BLaER1 (cell line): ENCODE results near the gene TANGO2.

Source experiments
- H3K27ac ChIP-seq: shearing (Covaris generic); formaldehyde crosslinking; 2 replicates; pipeline ENCODE4 v1.8.1; 2022
- H3K27me3 ChIP-seq: shearing (Covaris generic); formaldehyde crosslinking; 2 replicates; pipeline ENCODE4 v1.8.1; 2022
- H3K36me3 ChIP-seq: shearing (Covaris generic); formaldehyde crosslinking; 2 replicates; pipeline ENCODE4 v1.8.1; 2022
- H3K4me1 ChIP-seq: shearing (Covaris generic); formaldehyde crosslinking; 2 replicates; pipeline ENCODE4 v1.8.1; 2022
- H3K4me2 ChIP-seq: shearing (Covaris generic); formaldehyde crosslinking; 2 replicates; pipeline ENCODE4 v1.8.1; 2022
- H3K4me3 ChIP-seq: shearing (Covaris generic); formaldehyde crosslinking; 2 replicates; pipeline ENCODE4 v1.8.1; 2022
- H3K9ac ChIP-seq: shearing (Covaris generic); formaldehyde crosslinking; 2 replicates; pipeline ENCODE4 v1.8.1; 2022
- H3K9me3 ChIP-seq: shearing (Covaris generic); formaldehyde crosslinking; 2 replicates; pipeline ENCODE4 v1.8.1; 2022
- H4K20me1 ChIP-seq: shearing (Covaris generic); formaldehyde crosslinking; 2 replicates; pipeline ENCODE4 v1.8.1; 2022
- Cebpa-rat ChIP-seq: shearing (Covaris generic); IDR thresholded peaks from 2 replicates; pipeline ENCODE4 v1.8.1; 2022

TANGO2 gene

DNA sequence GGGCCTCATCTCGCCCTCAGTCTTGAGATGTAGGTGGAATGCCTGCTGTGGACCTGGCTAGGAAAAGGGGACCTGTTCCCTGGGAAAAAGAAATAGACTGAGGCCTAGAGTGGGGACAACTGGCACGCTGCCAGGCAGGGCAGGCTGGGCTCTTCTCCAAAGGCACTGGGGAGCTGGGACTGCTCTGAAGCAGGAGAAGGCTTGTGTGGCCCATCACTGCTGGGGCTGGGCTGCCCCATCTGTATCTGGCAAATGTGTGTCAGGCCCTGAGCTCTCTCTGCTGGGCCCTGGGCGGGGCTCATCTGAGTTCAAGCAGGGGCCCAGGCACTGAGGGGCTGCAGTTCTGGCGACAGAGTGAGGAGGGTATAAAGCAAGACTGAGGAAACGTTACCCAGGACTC is 37.2 kb upstream of the TANGO2 start:
- H3K4me2 ChIP-seq: peak overlapping the region; percentile 98
- H3K9ac ChIP-seq: peak overlapping the region; percentile 39
- no peaks in the 10 kb centered on the region for H3K9me3 ChIP-seq
- no peak for TF ChIP-seq Cebpa-rat
- H3K27me3 ChIP-seq: no peaks in the 10 kb centered on the region
- H3K36me3 ChIP-seq: peaks cover 37% of the 10 kb centered on the region
- peaks cover 48% of the 10 kb centered on the region for H3K4me1 ChIP-seq
- H3K27ac ChIP-seq: peak overlapping the region; percentile 39
- no peak overlapping the region for H3K4me3 ChIP-seq
- H4K20me1 ChIP-seq: peaks cover 51% of the 10 kb centered on the region

- Histone ChIP-seq H3K27me3 (no peaks in the 10 kb centered on the region), H4K20me1 (peaks cover 51% of the 10 kb centered on the region), H3K27ac (peak overlapping the region; percentile 39), H3K9ac (peak overlapping the region; percentile 39), H3K4me2 (peak overlapping the region; percentile 98), H3K4me3 (no peak overlapping the region), H3K9me3 (no peaks in the 10 kb centered on the region), H3K36me3 (peaks cover 32% of the 10 kb centered on the region), H3K4me1 (peaks cover 52% of the 10 kb centered on the region)
- no peak for TF ChIP-seq Cebpa-rat
Observed at GRCh38 chr22:19984201-19984753, 36.6 kb upstream of the TANGO2 start.

DNA sequence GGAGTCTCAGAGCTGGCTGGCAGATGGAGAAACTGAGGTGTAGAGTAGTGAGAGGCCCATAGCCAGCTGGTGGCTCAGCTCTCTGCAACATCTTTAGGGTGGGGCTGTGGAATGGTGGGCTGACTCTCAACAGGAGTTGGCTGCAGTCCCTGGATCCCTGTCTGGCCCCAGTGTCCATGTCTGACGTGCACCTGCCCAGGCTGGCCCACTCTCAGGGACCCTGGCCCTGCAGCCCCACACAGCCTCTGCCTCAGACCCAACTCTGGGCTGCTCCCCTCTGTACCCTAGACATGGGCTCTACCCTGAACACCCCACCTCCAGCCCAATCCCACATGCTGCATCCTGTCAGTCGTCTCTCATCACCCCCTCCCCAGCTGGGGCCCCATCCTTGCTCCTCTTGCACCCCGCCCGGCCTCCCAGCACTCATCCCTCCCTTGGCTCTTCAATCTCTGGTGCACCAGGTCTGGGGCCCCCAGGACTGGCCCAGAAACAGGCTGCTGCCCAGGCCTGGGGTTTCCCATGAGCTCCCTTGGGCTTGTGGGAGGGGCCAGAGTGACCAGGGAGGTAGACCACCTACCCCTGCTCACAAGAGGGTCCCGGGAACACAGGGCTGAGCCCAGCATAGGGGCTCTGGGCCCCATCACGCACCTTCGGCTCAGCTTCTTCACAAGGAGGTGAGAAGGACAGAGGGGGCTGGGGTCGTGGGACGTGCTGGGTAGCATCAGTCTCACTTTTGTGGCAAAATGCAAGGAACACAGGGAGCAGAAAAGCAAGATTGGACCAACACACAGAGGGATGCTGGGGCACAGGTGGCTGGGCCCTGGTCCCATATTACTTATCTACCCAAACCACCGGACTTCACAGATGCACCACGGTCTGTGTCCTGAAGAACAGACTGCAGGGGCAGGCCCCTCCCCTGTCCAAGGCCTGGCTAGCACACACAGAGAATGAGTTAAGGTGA is 35.8 kb upstream of the TANGO2 start:
- 0 out of 2 replicates have a peak overlapping the region, but pooled peaks have one; percentile 39 for H3K27ac ChIP-seq
- H3K9ac ChIP-seq: peak overlapping the region; percentile 87
- H3K9me3 ChIP-seq: no peaks in the 10 kb centered on the region
- H3K36me3 ChIP-seq: peaks cover 23% of the 10 kb centered on the region
- no peaks in the 10 kb centered on the region for H3K27me3 ChIP-seq
- peak overlapping the region; percentile 98 for H3K4me2 ChIP-seq
- TF ChIP-seq Cebpa-rat: no peak
- H4K20me1 ChIP-seq: peaks cover 51% of the 10 kb centered on the region
- H3K4me3 ChIP-seq: peak overlapping the region; percentile 89; the same call in 1 of the 2 replicates
- peaks cover 58% of the 10 kb centered on the region for H3K4me1 ChIP-seq

GRCh38 chr22:19986011-19986409 is 34.9 kb upstream of the TANGO2 start:
- Histone ChIP-seq H3K4me3 (peak overlapping the region; percentile 89), H3K4me1 (peaks cover 59% of the 10 kb centered on the region)

GRCh38 chr22:19986410-19987341 is 34.2 kb upstream of the TANGO2 start:
- Histone ChIP-seq H3K4me2 (peak overlapping the region; percentile 98), H3K27me3 (no peaks in the 10 kb centered on the region), H4K20me1 (peaks cover 51% of the 10 kb centered on the region), H3K27ac (peak overlapping the region; percentile 82), H3K9me3 (no peaks in the 10 kb centered on the region), H3K4me3 (peak overlapping the region; percentile 89), H3K9ac (peak overlapping the region; percentile 87), H3K36me3 (peaks cover 8% of the 10 kb centered on the region; the same call in 1 of the 2 replicates), H3K4me1 (peaks cover 66% of the 10 kb centered on the region)
- no peak for TF ChIP-seq Cebpa-rat

More at GRCh38 chr22:19986011-19986409, 34.9 kb upstream of the TANGO2 start:
- Histone ChIP-seq H3K36me3 (peaks cover 14% of the 10 kb centered on the region), H3K27me3 (no peaks in the 10 kb centered on the region), H3K9ac (peak overlapping the region; percentile 87), H3K9me3 (no peaks in the 10 kb centered on the region), H3K4me2 (peak overlapping the region; percentile 98), H3K27ac (peak overlapping the region; percentile 82), H4K20me1 (peaks cover 51% of the 10 kb centered on the region)
- no peak for TF ChIP-seq Cebpa-rat

- Histone ChIP-seq H3K9me3 (no peaks in the 10 kb centered on the region), H3K27ac (no peak overlapping the region), H3K4me1 (peaks cover 71% of the 10 kb centered on the region), H4K20me1 (peaks cover 42% of the 10 kb centered on the region), H3K4me2 (no peak overlapping the region), H3K4me3 (no peak overlapping the region), H3K9ac (no peak overlapping the region), H3K36me3 (no peaks in the 10 kb centered on the region), H3K27me3 (no peaks in the 10 kb centered on the region)
- no peak for TF ChIP-seq Cebpa-rat
Observed at GRCh38 chr22:19987394-19988306, 33.3 kb upstream of the TANGO2 start.

- H3K4me3 ChIP-seq: no peak overlapping the region
- H3K4me1 ChIP-seq: peaks cover 67% of the 10 kb centered on the region
- no peak for TF ChIP-seq Cebpa-rat
- H3K36me3 ChIP-seq: no peaks in the 10 kb centered on the region
- no peaks in the 10 kb centered on the region for H3K27me3 ChIP-seq
- no peak overlapping the region for H3K4me2 ChIP-seq
- H4K20me1 ChIP-seq: peaks cover 34% of the 10 kb centered on the region
- H3K27ac ChIP-seq: no peak overlapping the region
- H3K9me3 ChIP-seq: no peaks in the 10 kb centered on the region
- H3K9ac ChIP-seq: no peak overlapping the region
Observed at GRCh38 chr22:19988331-19988808, 32.5 kb upstream of the TANGO2 start.

GRCh38 chr22:19988965-19989724 is 31.8 kb upstream of the TANGO2 start:
- TF ChIP-seq Cebpa-rat: no peak
- Histone ChIP-seq H3K27ac (peak overlapping the region; percentile 22; the same call in 1 of the 2 replicates), H3K27me3 (no peaks in the 10 kb centered on the region), H3K4me1 (peaks cover 60% of the 10 kb centered on the region), H3K9me3 (no peaks in the 10 kb centered on the region), H3K4me2 (peak overlapping the region; percentile 22; the same call in 1 of the 2 replicates), H3K36me3 (no peaks in the 10 kb centered on the region), H4K20me1 (peaks cover 27% of the 10 kb centered on the region), H3K4me3 (no peak overlapping the region), H3K9ac (no peak overlapping the region)
